NT2/D1 (cell line): ENCODE results near the gene APBA2.

Experiments
- DNase-seq: peaks from one replicate; pipeline ENCODE4 v3.0.0-alpha.2; 2011; ENCODE audit warnings: low read depth, low spot score
- H3K27me3 ChIP-seq: 2 replicates; pipeline ENCODE4 v1.6.0; 2011; ENCODE audit warnings: mild to moderate bottlenecking; ENCODE audit not compliant: insufficient read length, insufficient read depth
- H3K36me3 ChIP-seq: 2 replicates; pipeline ENCODE4 v1.6.1; 2011; ENCODE audit warnings: mild to moderate bottlenecking, low read length, mixed read lengths; ENCODE audit not compliant: insufficient read depth, insufficient read length
- H3K4me1 ChIP-seq: 2 replicates; pipeline ENCODE4 v1.5.1; 2011; ENCODE audit not compliant: insufficient read depth, insufficient read length
- H3K4me3 ChIP-seq: 2 replicates; pipeline ENCODE4 v1.5.1; 2011; ENCODE audit warnings: low read depth; ENCODE audit not compliant: insufficient read length
- H3K9ac ChIP-seq: 2 replicates; pipeline ENCODE4 v1.6.0; 2011; ENCODE audit warnings: low read depth; ENCODE audit not compliant: insufficient read length
- H3K9me3 ChIP-seq: 2 replicates; pipeline ENCODE4 v1.5.1; 2011; ENCODE audit warnings: mild to moderate bottlenecking, low read length; ENCODE audit not compliant: insufficient read depth
- SUZ12 ChIP-seq: IDR thresholded peaks from 2 replicates; pipeline ENCODE4 v1.6.1; 2011; ENCODE audit not compliant: insufficient read length, insufficient read depth; ENCODE audit errors: extremely low read depth
- YY1 ChIP-seq: IDR thresholded peaks from 2 replicates; pipeline ENCODE4 v1.6.1; 2011; ENCODE audit not compliant: insufficient read length, insufficient read depth
- ZNF274 ChIP-seq: IDR thresholded peaks from 2 replicates; pipeline ENCODE4 v1.6.1; 2011; ENCODE audit warnings: mild to moderate bottlenecking, low read depth, low read length

The APBA2 gene

GRCh38 chr15:29064290-29064689, 178.5 kb downstream of the APBA2 start:
- H3K4me3 ChIP-seq = no peak overlapping the region
- TF ChIP-seq YY1 = no peak
- no peak for TF ChIP-seq SUZ12
- TF ChIP-seq ZNF274 = no peak
- no peak overlapping the region for H3K9ac ChIP-seq
- no peak for DNase-seq
- H3K4me1 ChIP-seq = no peaks in the 10 kb centered on the region
- no peaks in the 10 kb centered on the region for H3K36me3 ChIP-seq
- H3K27me3 ChIP-seq = no peaks in the 10 kb centered on the region
- peaks cover 12% of the 10 kb centered on the region; the same call in 1 of the 2 replicates for H3K9me3 ChIP-seq

GRCh38 chr15:29064731-29065130, 179.0 kb downstream of the APBA2 start:
- Histone ChIP-seq H3K27me3 (no peaks in the 10 kb centered on the region), H3K36me3 (no peaks in the 10 kb centered on the region), H3K9me3 (peaks cover 12% of the 10 kb centered on the region), H3K4me1 (no peaks in the 10 kb centered on the region), H3K4me3 (no peak overlapping the region), H3K9ac (no peak overlapping the region)
- TF ChIP-seq SUZ12 = no peak
- no peak for TF ChIP-seq YY1
- TF ChIP-seq ZNF274 = no peak
- no peak for DNase-seq

GRCh38 chr15:29065571-29065970, 179.8 kb downstream of the APBA2 start:
- Histone ChIP-seq H3K9ac (no peak overlapping the region), H3K27me3 (no peaks in the 10 kb centered on the region), H3K36me3 (no peaks in the 10 kb centered on the region), H3K9me3 (peaks cover 12% of the 10 kb centered on the region), H3K4me1 (no peaks in the 10 kb centered on the region), H3K4me3 (no peak overlapping the region)
- no peak for DNase-seq
- TF ChIP-seq ZNF274 (no peak), SUZ12 (no peak), YY1 (no peak)

GRCh38 chr15:29066310-29066709, 180.5 kb downstream of the APBA2 start:
- H3K36me3 ChIP-seq = no peaks in the 10 kb centered on the region
- H3K9me3 ChIP-seq = peaks cover 12% of the 10 kb centered on the region
- TF ChIP-seq SUZ12 (no peak), ZNF274 (no peak), YY1 (no peak)
- DNase-seq = no peak
- no peak overlapping the region for H3K4me3 ChIP-seq
- no peaks in the 10 kb centered on the region for H3K27me3 ChIP-seq
- no peaks in the 10 kb centered on the region for H3K4me1 ChIP-seq
- H3K9ac ChIP-seq = no peak overlapping the region

GRCh38 chr15:29066838-29067237, 181.1 kb downstream of the APBA2 start:
- no peak for TF ChIP-seq SUZ12
- TF ChIP-seq YY1 = no peak
- TF ChIP-seq ZNF274 = no peak
- no peaks in the 10 kb centered on the region for H3K36me3 ChIP-seq
- H3K9me3 ChIP-seq = peaks cover 12% of the 10 kb centered on the region
- no peaks in the 10 kb centered on the region for H3K4me1 ChIP-seq
- no peak overlapping the region for H3K4me3 ChIP-seq
- H3K9ac ChIP-seq = no peak overlapping the region
- no peak for DNase-seq
- H3K27me3 ChIP-seq = no peaks in the 10 kb centered on the region

GRCh38 chr15:29067949-29068348, 182.2 kb downstream of the APBA2 start:
- DNase-seq = no peak
- TF ChIP-seq SUZ12 (no peak), ZNF274 (no peak), YY1 (no peak)
- Histone ChIP-seq H3K36me3 (no peaks in the 10 kb centered on the region), H3K4me1 (no peaks in the 10 kb centered on the region), H3K9ac (no peak overlapping the region), H3K4me3 (no peak overlapping the region), H3K9me3 (peaks cover 12% of the 10 kb centered on the region), H3K27me3 (no peaks in the 10 kb centered on the region)

- Histone ChIP-seq H3K4me3 (no peak overlapping the region), H3K4me1 (no peaks in the 10 kb centered on the region), H3K27me3 (no peaks in the 10 kb centered on the region), H3K36me3 (no peaks in the 10 kb centered on the region), H3K9me3 (peaks cover 12% of the 10 kb centered on the region), H3K9ac (no peak overlapping the region)
- TF ChIP-seq YY1 = no peak
- TF ChIP-seq ZNF274 = no peak
- TF ChIP-seq SUZ12 = no peak
- no peak for DNase-seq
These were observed 184.9 kb downstream of the APBA2 start for GRCh38 chr15:29070471-29071231.
